SK-N-SH (cell line): Measurements from ENCODE around the gene ZNF764. TPM values are rescaled to one million over a fixed set of nuclear protein-coding genes. Genes with fewer than 3 reads are reported as not detected.

ENCODE experiments used
- CTCF ChIA-PET: fragments of 300-600, 350-600 bp; formaldehyde crosslinking; extraction: SDS; loops from one replicate; lab custom pipeline; 2021; lab: Yijun Ruan, JAX
- POLR2A ChIA-PET: fragments of 350-600 bp; sonication (Branson Sonifier 250); formaldehyde crosslinking; extraction: SDS; loops from one replicate; lab custom pipeline; 2020; ENCODE audit warnings: antibody characterized with exemption, inconsistent platforms; lab: Yijun Ruan, JAX
- DNase-seq: peaks from one replicate; pipeline ENCODE4 v3.0.0; 2012
- H2AFZ ChIP-seq: fragments of 200-600 bp; sonication (generic); 2 replicates; pipeline ENCODE4 v1.8.1; 2016; ENCODE audit warnings: antibody characterized with exemption, mild to moderate bottlenecking, low read depth
- H3F3A ChIP-seq: fragments of 200-600 bp; sonication (generic); replicated peaks from 2 replicates; pipeline ENCODE3; 2016; ENCODE audit warnings: antibody characterized with exemption, mild to moderate bottlenecking; ENCODE audit not compliant: insufficient read depth
- H3K27ac ChIP-seq, 2 experiments: fragments of 200-500 bp in 1 of 2; fragments of 200-600 bp in 1 of 2; sonication (Bioruptor generic) in 1 of 2; sonication (generic), shearing (Covaris generic) in 1 of 2; 2 replicates each; pipeline versions ENCODE4 v1.5.1 to v1.6.1; 2014 to 2016; ENCODE audit warnings: low read depth in 2 of 2, inconsistent platforms in 1 of 2, low read length in 1 of 2, mild to moderate bottlenecking in 1 of 2, mixed read lengths in 1 of 2
- H3K27me3 ChIP-seq: fragments of 200-600 bp; sonication (generic), shearing (Covaris generic); 2 replicates; pipeline ENCODE4 v1.6.1; 2016; ENCODE audit warnings: mixed run types; ENCODE audit not compliant: insufficient read depth
- H3K36me3 ChIP-seq, 2 experiments: fragments of 200-500 bp in 1 of 2; fragments of 200-600 bp in 1 of 2; sonication (Bioruptor generic) in 1 of 2; sonication (generic) in 1 of 2; replicated peaks in 1 of 2; 2 replicates each; pipeline versions ENCODE3 to v1.5.1; 2014 to 2016; ENCODE audit warnings: low read length in 1 of 2, mild to moderate bottlenecking in 1 of 2; ENCODE audit not compliant: insufficient read depth in 2 of 2, control insufficient read depth in 1 of 2
- H3K4me1 ChIP-seq, 2 experiments: fragments of 200-500 bp in 1 of 2; fragments of 200-600 bp in 1 of 2; sonication (Bioruptor generic) in 1 of 2; sonication (generic), shearing (Covaris generic) in 1 of 2; 2 replicates each; pipeline versions ENCODE4 v1.5.1 to v1.6.1; 2014 to 2016; ENCODE audit warnings: low read depth in 1 of 2, low read length in 1 of 2, mixed run types in 1 of 2; ENCODE audit not compliant: insufficient read depth in 2 of 2, control insufficient read depth in 1 of 2
- H3K4me2 ChIP-seq: fragments of 200-600 bp; sonication (generic), shearing (Covaris generic); 2 replicates; pipeline ENCODE4 v1.6.1; 2017; ENCODE audit warnings: mixed run types
- H3K4me3 ChIP-seq, 2 experiments: fragments of 200-500 bp in 1 of 2; fragments of 200-600 bp in 1 of 2; sonication (Bioruptor generic) in 1 of 2; sonication (generic), shearing (Covaris generic) in 1 of 2; 2 replicates each; pipeline versions ENCODE4 v1.5.1 to v1.8.1; 2014 to 2016; ENCODE audit warnings: low read depth in 2 of 2, inconsistent platforms in 1 of 2, low read length in 1 of 2, mild to moderate bottlenecking in 1 of 2, mixed read lengths in 1 of 2, moderate library complexity in 1 of 2
- H3K79me2 ChIP-seq: fragments of 200-600 bp; sonication (generic); 2 replicates; pipeline ENCODE4 v1.8.1; 2017; ENCODE audit warnings: mild to moderate bottlenecking; ENCODE audit not compliant: insufficient read depth
- H3K9ac ChIP-seq: fragments of 200-600 bp; sonication (generic); 2 replicates; pipeline ENCODE4 v1.6.1; 2017; ENCODE audit warnings: mixed run types
- H3K9me2 ChIP-seq: fragments of 200-600 bp; sonication (generic); 2 replicates; pipeline ENCODE4 v1.6.1; 2017; ENCODE audit warnings: mixed run types
- H3K9me3 ChIP-seq: fragments of 200-600 bp; sonication (generic); 2 replicates; pipeline ENCODE4 v1.6.1; 2017; ENCODE audit warnings: mixed run types, mild to moderate bottlenecking, moderate library complexity
- H4K20me1 ChIP-seq: fragments of 200-600 bp; sonication (generic); 2 replicates; pipeline ENCODE4 v1.6.1; 2017; ENCODE audit warnings: mild to moderate bottlenecking, mixed run types; ENCODE audit not compliant: insufficient read depth
- CHD2 ChIP-seq: fragments of 150-350 bp; IDR thresholded peaks from 2 replicates; pipeline ENCODE4 v1.6.1; 2018; ENCODE audit warnings: low read length; ENCODE audit not compliant: partially characterized antibody
- ELF1 ChIP-seq: IDR thresholded peaks from 2 replicates; pipeline ENCODE4 v1.4.0; 2012
- EP300 ChIP-seq, 2 experiments: IDR thresholded peaks; 2 replicates each; pipeline versions ENCODE4 v1.4.0 to v1.6.1; 2012; ENCODE audit warnings: borderline replicate concordance in 1 of 2, low read depth in 1 of 2, low read length in 1 of 2
- EZH2phosphoT487 ChIP-seq: fragments of 200-600 bp; sonication (generic); IDR thresholded peaks from 2 replicates; pipeline ENCODE4 v1.6.1; 2017; ENCODE audit warnings: low read depth, mixed run types, mild to moderate bottlenecking, antibody characterized with exemption, moderate library complexity, borderline replicate concordance
- FOSL2 ChIP-seq: IDR thresholded peaks from 2 replicates; pipeline ENCODE4 v1.4.0; 2012; ENCODE audit warnings: low read depth, mild to moderate bottlenecking, moderate library complexity, borderline replicate concordance
- FOXJ3 ChIP-seq: sonication (generic); formaldehyde crosslinking; IDR thresholded peaks from 2 replicates; pipeline ENCODE4 v1.5.1; 2020; ENCODE audit warnings: mild to moderate bottlenecking, missing genetic modification reagents
- FOXM1 ChIP-seq: IDR thresholded peaks from 2 replicates; pipeline ENCODE4 v1.4.0; 2012; ENCODE audit warnings: low read depth, mild to moderate bottlenecking
- MXI1 ChIP-seq: IDR thresholded peaks from 2 replicates; pipeline ENCODE4 v1.6.1; 2012; ENCODE audit warnings: mild to moderate bottlenecking, low read depth, low read length, improper control_type of control experiment
- POLR2AphosphoS5 ChIP-seq: IDR thresholded peaks from 2 replicates; pipeline ENCODE4 v1.6.1; 2012; ENCODE audit warnings: low read depth, low read length
- RAD21 ChIP-seq: IDR thresholded peaks from 2 replicates; pipeline ENCODE4 v1.6.1; 2012; ENCODE audit warnings: mild to moderate bottlenecking, low read length
- RCOR1 ChIP-seq: fragments of 150-350 bp; IDR thresholded peaks from 2 replicates; pipeline ENCODE4 v1.6.1; 2017; ENCODE audit warnings: antibody characterized with exemption, low read length
- RFX5 ChIP-seq: IDR thresholded peaks from 2 replicates; pipeline ENCODE4 v1.6.1; 2012; ENCODE audit warnings: mild to moderate bottlenecking, improper control_type of control experiment, low read length
- SMC3 ChIP-seq: IDR thresholded peaks from 2 replicates; pipeline ENCODE4 v1.6.1; 2012; ENCODE audit warnings: low read depth, low read length, improper control_type of control experiment
- TCF12 ChIP-seq: IDR thresholded peaks from 2 replicates; pipeline ENCODE4 v1.4.0; 2012
- WGBS: methylation state at CpG from one replicate; pipeline ENCODE4 v1.1.6; 2017; ENCODE audit warnings: low lambda C conversion rate; 5-methylcytosine and 5-hydroxymethylcytosine counted together
- polyA plus RNA-seq, 3 experiments: library from polyadenylated mRNA; depleted of rRNA; stranded (reverse); fragments of >200 nt; gene quantifications; 2 replicates each; pipeline ENCODE4 v1.2.3, GENCODE V29; 2012
- TF ChIP-seq, protein P1 (sequence below): IDR thresholded peaks from 2 replicates; pipeline ENCODE4 v1.4.0; 2012; ENCODE audit warnings: low read depth, borderline replicate concordance
- TF ChIP-seq, protein P2 (sequence below): IDR thresholded peaks from 2 replicates; pipeline ENCODE4 v1.4.0; 2012; ENCODE audit warnings: low read depth, borderline replicate concordance
- TF ChIP-seq, protein P3 (sequence below): IDR thresholded peaks from 2 replicates; pipeline ENCODE4; 2012
- TF ChIP-seq, protein P4 (sequence below): IDR thresholded peaks from 2 replicates; pipeline ENCODE4 v1.4.0; 2012; ENCODE audit warnings: low read depth
- TF ChIP-seq, protein P5 (sequence below): IDR thresholded peaks from 2 replicates; pipeline ENCODE4 v1.6.1; 2012; ENCODE audit warnings: mild to moderate bottlenecking, low read depth, low read length, moderate library complexity

The ZNF764 gene
- polyA plus RNA-seq, 1 of the 3 experiments (the other 2 are of a cell fraction): 2.8 TPM

DNA sequence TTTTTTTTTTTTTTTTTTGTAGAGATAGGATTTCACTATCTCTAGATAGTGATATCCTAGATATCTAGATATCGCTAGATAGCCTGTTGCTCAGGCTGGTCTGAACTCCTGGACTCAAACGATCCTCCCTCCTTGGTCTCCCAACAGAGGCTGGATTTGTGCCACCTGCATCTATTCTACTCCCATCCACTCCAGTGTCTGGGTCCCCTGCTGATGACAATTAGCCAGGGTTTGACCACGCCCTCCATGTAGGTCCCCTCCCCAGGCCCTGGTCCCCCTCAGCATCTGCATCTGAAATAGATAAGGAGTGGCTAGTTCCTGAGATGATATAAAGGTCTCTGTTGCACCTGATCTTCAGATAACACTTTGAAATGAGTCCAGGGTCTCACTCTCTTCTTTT is 11.1 kb upstream of the ZNF764 start:
- Histone ChIP-seq H3K4me2 (no peak overlapping the region), H3K9ac (no peak overlapping the region), H4K20me1 (no peaks in the 10 kb centered on the region), H3K27ac (no peak overlapping the region), H3F3A (peaks cover 9% of the 10 kb centered on the region), H2AFZ (no peak overlapping the region), H3K36me3 (no peaks in the 10 kb centered on the region)
- POLR2A ChIA-PET: interaction anchor here (1.1 kb wide), 1 partner anchor 11 kb away, joined by 4 read pairs; the partner anchor contains the start of gene ZNF764
- 98% methylated on average over 3 of the region's 3 CpGs for WGBS
- CTCF ChIA-PET: no interaction called here
- DNase-seq: no peak
- TF ChIP-seq CHD2 (no peak), EZH2phosphoT487 (no peak), RFX5 (no peak), SMC3 (no peak), RAD21 (no peak), EP300 (IDR thresholded peaks at IDR 0.05; ENCODE audit: borderline replicate concordance in 1 of 2, low read depth in 1 of 2, low read length in 1 of 2) (no peak), ELF1 (no peak), MXI1 (no peak), FOSL2 (no peak), TCF12 (no peak), FOXJ3 (CRISPR knock-in tag) (no peak), RCOR1 (no peak), POLR2AphosphoS5 (no peak), FOXM1 (no peak)
- TF ChIP-seq, protein P1, sequence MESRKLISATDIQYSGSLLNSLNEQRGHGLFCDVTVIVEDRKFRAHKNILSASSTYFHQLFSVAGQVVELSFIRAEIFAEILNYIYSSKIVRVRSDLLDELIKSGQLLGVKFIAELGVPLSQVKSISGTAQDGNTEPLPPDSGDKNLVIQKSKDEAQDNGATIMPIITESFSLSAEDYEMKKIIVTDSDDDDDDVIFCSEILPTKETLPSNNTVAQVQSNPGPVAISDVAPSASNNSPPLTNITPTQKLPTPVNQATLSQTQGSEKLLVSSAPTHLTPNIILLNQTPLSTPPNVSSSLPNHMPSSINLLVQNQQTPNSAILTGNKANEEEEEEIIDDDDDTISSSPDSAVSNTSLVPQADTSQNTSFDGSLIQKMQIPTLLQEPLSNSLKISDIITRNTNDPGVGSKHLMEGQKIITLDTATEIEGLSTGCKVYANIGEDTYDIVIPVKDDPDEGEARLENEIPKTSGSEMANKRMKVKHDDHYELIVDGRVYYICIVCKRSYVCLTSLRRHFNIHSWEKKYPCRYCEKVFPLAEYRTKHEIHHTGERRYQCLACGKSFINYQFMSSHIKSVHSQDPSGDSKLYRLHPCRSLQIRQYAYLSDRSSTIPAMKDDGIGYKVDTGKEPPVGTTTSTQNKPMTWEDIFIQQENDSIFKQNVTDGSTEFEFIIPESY: no peak
- TF ChIP-seq, protein P2, sequence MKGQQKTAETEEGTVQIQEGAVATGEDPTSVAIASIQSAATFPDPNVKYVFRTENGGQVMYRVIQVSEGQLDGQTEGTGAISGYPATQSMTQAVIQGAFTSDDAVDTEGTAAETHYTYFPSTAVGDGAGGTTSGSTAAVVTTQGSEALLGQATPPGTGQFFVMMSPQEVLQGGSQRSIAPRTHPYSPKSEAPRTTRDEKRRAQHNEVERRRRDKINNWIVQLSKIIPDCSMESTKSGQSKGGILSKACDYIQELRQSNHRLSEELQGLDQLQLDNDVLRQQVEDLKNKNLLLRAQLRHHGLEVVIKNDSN: no peak
- TF ChIP-seq, protein P3, sequence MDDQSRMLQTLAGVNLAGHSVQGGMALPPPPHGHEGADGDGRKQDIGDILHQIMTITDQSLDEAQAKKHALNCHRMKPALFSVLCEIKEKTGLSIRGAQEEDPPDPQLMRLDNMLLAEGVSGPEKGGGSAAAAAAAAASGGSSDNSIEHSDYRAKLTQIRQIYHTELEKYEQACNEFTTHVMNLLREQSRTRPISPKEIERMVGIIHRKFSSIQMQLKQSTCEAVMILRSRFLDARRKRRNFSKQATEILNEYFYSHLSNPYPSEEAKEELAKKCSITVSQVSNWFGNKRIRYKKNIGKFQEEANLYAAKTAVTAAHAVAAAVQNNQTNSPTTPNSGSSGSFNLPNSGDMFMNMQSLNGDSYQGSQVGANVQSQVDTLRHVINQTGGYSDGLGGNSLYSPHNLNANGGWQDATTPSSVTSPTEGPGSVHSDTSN: no peak
- TF ChIP-seq, protein P4, sequence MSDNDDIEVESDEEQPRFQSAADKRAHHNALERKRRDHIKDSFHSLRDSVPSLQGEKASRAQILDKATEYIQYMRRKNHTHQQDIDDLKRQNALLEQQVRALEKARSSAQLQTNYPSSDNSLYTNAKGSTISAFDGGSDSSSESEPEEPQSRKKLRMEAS: no peak
- TF ChIP-seq, protein P5, sequence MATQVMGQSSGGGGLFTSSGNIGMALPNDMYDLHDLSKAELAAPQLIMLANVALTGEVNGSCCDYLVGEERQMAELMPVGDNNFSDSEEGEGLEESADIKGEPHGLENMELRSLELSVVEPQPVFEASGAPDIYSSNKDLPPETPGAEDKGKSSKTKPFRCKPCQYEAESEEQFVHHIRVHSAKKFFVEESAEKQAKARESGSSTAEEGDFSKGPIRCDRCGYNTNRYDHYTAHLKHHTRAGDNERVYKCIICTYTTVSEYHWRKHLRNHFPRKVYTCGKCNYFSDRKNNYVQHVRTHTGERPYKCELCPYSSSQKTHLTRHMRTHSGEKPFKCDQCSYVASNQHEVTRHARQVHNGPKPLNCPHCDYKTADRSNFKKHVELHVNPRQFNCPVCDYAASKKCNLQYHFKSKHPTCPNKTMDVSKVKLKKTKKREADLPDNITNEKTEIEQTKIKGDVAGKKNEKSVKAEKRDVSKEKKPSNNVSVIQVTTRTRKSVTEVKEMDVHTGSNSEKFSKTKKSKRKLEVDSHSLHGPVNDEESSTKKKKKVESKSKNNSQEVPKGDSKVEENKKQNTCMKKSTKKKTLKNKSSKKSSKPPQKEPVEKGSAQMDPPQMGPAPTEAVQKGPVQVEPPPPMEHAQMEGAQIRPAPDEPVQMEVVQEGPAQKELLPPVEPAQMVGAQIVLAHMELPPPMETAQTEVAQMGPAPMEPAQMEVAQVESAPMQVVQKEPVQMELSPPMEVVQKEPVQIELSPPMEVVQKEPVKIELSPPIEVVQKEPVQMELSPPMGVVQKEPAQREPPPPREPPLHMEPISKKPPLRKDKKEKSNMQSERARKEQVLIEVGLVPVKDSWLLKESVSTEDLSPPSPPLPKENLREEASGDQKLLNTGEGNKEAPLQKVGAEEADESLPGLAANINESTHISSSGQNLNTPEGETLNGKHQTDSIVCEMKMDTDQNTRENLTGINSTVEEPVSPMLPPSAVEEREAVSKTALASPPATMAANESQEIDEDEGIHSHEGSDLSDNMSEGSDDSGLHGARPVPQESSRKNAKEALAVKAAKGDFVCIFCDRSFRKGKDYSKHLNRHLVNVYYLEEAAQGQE: no peak
- TF ChIP-seq, all 33 proteins: peak for 0
- Histone ChIP-seq H3K79me2 (no peaks in the 10 kb centered on the region; the same call in 1 of the 2 replicates), H3K27me3 (no peaks in the 10 kb centered on the region), H3K9me3 (no peaks in the 10 kb centered on the region), H3K9me2 (no peaks in the 10 kb centered on the region), H3K4me1 (peaks cover 5 to 12% of the 10 kb centered on the region in 2 experiments; a peak in 1 of 4 replicates), H3K4me3 (no peak overlapping the region)
